Activated naive CD8-positive, alpha-beta T cell treated with anti-CD3 and anti-CD28 coated beads for 36 hours (primary cell): ENCODE results near the gene FGD2. TPM values are rescaled to one million over a fixed set of nuclear protein-coding genes. Genes with fewer than 3 reads are reported as not detected.
A peak's percentile ranks its signal among the peaks of the same experiment; 100 is the strongest.

Experiments
- DNase-seq: peaks from one replicate; pipeline ENCODE4 v3.0.0; 2021
- H3K27ac Mint-ChIP-seq: one replicate; pipeline ENCODE4 v1.8.0; 2022; ENCODE audit warnings: mild to moderate bottlenecking, moderate library complexity, mixed read lengths
- H3K27me3 Mint-ChIP-seq: one replicate; pipeline ENCODE4 v1.8.0; 2022; ENCODE audit warnings: mild to moderate bottlenecking, mixed read lengths
- H3K36me3 Mint-ChIP-seq: one replicate; pipeline ENCODE4 v1.8.0; 2021; ENCODE audit warnings: mild to moderate bottlenecking, mixed read lengths
- H3K4me1 Mint-ChIP-seq: one replicate; pipeline ENCODE4 v1.8.0; 2021; ENCODE audit warnings: mixed read lengths
- H3K4me3 Mint-ChIP-seq: one replicate; pipeline ENCODE4 v1.8.0; 2022; ENCODE audit warnings: mild to moderate bottlenecking, moderate library complexity, mixed read lengths
- H3K9me3 Mint-ChIP-seq: one replicate; pipeline ENCODE4 v1.8.0; 2022; ENCODE audit warnings: mixed read lengths
- total RNA-seq, 2 experiments: library from RNA; stranded (reverse); gene quantifications; one replicate each; pipeline ENCODE4 v1.2.3, GENCODE V29; 2021

The FGD2 gene
- total RNA-seq, 2 experiments from 2014 or later: 1.7 to 1.8 TPM

DNA sequence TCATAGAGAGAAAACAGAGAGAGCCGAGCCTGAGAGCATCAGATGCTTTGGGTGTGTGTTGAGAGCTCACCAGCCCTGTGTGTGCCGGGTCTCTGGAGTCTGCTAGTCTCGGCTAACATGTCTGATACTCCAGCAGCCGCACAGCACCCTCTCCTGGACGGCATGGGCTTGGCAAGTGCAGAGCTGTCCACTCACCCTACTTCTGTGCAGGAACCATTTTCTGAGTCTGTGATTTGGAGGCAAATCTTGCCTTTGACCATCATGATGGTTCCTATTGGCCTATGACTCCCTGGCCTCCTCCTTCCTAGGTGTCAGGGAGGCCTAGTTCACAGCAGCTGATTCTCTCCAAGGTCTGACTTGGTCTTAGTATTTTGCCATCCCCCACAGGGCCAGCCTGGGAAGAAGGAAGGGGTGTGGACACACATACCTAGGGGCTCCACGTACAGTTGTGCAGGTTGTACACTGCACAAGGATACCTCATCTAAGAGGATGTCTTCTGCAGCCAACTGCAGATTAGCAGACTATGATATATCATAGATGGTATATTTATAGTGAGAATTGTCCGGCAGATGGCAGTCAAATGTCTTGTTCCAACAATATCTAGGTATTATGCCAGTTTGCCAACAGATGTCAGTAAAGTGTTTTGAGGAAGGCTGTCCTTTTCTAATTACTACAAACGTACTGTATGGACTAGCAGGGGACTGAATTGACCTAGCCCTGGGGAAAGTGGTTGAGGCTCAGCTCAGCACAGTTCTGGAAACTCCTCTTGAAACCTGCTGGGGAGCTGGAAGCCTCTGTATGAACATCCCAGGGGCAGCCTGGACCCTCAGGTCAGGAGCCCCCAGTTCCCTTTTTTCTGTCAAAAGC is 13.0 kb downstream of the FGD2 start:
- peaks cover 34% of the 10 kb centered on the region for H3K4me1 Mint-ChIP-seq
- no peak overlapping the region for H3K27ac Mint-ChIP-seq
- no peaks in the 10 kb centered on the region for H3K36me3 Mint-ChIP-seq
- peak; percentile 86 for DNase-seq
- no peaks in the 10 kb centered on the region for H3K27me3 Mint-ChIP-seq
- no peaks in the 10 kb centered on the region for H3K9me3 Mint-ChIP-seq
- H3K4me3 Mint-ChIP-seq: no peak overlapping the region

DNA sequence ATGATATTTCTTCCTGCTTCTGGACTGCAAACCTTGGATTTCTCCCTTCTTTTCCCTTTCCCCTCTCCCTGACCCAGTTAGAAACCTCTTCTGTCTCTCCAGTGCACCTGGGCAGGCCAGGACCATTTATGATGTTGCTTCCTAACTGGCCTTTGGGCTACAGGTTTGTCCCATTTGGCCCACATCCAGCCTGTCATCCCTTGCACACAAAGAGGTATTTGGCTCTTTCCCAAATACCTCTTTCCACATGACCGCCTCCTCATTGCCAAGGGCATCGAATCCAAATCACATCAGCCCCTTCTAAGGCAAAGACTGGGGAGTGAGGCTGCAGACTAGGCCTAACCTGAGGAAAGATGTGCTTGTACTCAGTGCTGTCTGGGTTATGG is 13.6 kb downstream of the FGD2 start:
- H3K27me3 Mint-ChIP-seq: no peaks in the 10 kb centered on the region
- H3K9me3 Mint-ChIP-seq: no peaks in the 10 kb centered on the region
- no peak overlapping the region for H3K4me3 Mint-ChIP-seq
- H3K27ac Mint-ChIP-seq: peak overlapping the region; percentile 9
- H3K36me3 Mint-ChIP-seq: no peaks in the 10 kb centered on the region
- H3K4me1 Mint-ChIP-seq: peaks cover 39% of the 10 kb centered on the region
- DNase-seq: no peak

DNA sequence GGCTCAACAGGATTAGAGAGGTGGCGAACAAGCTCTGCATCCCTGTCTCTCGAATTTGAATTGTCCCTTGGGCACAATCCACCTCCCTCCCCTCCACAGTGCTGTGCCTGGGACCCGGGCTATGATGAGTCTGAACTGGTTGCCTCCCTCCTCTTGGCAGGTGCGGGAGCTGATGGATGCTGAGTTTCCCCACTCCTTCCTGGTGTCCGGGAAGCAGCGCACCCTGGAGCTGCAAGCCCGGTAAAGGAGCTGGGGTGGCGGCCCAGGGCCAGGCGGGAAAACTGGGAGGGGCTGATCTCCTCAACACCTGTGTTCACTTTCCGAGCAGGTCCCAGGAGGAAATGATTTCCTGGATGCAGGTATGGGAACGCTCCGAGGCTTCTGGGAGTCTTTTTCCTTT is 14.9 kb downstream of the FGD2 start:
- no peak for DNase-seq
- Mint-ChIP-seq H3K4me3 (no peak overlapping the region), H3K27me3 (no peaks in the 10 kb centered on the region), H3K9me3 (no peaks in the 10 kb centered on the region), H3K36me3 (no peaks in the 10 kb centered on the region), H3K27ac (no peak overlapping the region), H3K4me1 (peaks cover 47% of the 10 kb centered on the region)

DNA sequence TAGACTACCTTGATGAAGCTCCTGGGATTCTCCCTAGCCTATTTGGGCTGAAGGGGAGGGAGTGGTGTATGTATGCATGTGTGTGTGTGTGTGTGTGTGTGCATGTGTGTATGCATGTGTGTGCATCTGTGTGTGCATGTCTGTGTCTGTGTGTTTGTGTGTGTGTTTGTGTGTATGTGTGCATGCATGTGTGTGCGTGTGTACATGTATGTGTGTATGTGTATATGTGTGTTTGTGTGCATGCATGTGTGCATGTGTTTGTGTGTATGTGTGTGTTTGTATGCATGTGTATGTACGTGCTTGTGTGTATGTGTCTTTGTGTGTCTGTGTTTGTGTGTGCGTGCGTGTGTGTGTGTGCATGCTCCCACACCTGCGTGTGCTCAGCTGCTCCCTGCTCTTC is 15.4 kb downstream of the FGD2 start:
- no peak overlapping the region for H3K4me3 Mint-ChIP-seq
- H3K9me3 Mint-ChIP-seq: no peaks in the 10 kb centered on the region
- H3K27me3 Mint-ChIP-seq: no peaks in the 10 kb centered on the region
- no peak overlapping the region for H3K27ac Mint-ChIP-seq
- no peak for DNase-seq
- H3K36me3 Mint-ChIP-seq: no peaks in the 10 kb centered on the region
- H3K4me1 Mint-ChIP-seq: peaks cover 49% of the 10 kb centered on the region

DNA sequence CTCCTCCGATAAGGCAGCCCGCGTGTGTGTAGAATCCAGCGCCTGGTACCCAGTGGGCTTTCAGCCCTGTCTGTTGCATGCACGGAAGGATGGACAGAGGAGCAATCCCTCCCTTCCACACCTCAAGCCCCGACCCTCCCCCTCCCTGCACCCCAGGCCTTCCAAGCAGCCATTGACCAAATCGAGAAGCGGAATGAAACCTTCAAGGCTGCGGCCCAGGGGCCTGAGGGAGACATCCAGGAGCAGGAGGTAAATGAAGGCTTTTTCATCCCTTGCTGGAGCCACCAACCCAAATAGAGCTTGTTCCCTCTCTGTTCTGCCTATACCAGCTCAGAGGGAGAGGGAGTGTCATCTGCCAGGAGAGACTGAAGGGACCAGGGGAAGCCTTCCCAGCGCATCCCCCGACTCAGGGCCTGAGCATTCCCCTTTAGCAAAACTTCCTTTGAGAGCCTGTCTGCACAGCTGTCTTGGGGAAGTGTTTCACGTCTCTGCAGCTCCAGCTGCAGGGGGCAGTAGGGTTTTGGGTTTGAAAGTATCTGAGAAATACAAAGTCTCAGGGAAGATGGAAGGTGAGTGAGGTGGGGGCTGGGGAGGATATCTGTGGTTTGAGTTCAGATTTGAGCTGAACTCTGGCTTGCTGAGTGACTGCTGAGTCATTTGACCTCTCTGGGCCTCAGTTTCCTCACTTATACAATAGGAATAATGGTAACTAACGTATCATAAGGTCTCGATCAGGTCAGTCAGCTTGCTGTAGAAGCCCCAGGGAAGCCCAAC is 16.1 kb downstream of the FGD2 start:
- Mint-ChIP-seq H3K27ac (peak overlapping the region; percentile 70), H3K9me3 (no peaks in the 10 kb centered on the region), H3K36me3 (no peaks in the 10 kb centered on the region), H3K4me3 (no peak overlapping the region), H3K27me3 (no peaks in the 10 kb centered on the region), H3K4me1 (peaks cover 54% of the 10 kb centered on the region)
- peak; percentile 60 for DNase-seq

DNA sequence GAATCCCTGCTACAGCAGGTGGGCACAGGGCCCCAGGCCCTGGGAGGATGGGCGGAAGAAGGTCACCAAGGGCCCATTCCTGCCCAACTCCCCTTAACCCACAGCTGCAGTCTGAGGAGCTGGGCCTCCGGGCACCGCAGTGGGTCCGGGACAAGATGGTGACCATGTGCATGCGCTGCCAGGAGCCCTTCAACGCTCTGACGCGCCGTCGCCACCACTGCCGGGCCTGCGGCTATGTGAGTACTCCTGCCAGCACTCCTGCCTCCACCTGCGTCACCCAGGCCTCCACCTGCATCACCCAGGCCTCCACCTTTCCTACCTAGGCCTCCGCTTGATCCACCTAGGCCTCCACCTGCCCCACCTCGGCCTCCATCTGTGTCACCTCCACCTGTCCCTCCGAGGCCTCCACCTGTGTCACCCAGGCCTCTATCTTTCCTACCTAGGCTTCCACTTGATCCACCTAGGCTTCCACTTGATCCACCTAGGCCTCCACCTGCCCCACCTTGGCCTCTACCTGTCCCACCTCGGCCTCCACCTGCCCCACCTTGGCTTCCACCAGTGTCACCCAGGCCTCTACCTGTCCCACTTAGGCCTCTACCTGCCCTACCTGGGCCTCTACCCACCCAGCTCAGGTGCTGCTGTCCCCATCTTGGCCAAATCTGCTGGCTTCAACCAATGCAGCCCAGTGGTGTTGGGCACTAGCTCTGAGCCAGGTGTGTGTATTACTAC is 16.8 kb downstream of the FGD2 start:
- Mint-ChIP-seq H3K36me3 (no peaks in the 10 kb centered on the region), H3K9me3 (no peaks in the 10 kb centered on the region), H3K4me1 (peaks cover 54% of the 10 kb centered on the region), H3K27ac (peak overlapping the region; percentile 70), H3K27me3 (no peaks in the 10 kb centered on the region), H3K4me3 (no peak overlapping the region)
- no peak for DNase-seq

DNA sequence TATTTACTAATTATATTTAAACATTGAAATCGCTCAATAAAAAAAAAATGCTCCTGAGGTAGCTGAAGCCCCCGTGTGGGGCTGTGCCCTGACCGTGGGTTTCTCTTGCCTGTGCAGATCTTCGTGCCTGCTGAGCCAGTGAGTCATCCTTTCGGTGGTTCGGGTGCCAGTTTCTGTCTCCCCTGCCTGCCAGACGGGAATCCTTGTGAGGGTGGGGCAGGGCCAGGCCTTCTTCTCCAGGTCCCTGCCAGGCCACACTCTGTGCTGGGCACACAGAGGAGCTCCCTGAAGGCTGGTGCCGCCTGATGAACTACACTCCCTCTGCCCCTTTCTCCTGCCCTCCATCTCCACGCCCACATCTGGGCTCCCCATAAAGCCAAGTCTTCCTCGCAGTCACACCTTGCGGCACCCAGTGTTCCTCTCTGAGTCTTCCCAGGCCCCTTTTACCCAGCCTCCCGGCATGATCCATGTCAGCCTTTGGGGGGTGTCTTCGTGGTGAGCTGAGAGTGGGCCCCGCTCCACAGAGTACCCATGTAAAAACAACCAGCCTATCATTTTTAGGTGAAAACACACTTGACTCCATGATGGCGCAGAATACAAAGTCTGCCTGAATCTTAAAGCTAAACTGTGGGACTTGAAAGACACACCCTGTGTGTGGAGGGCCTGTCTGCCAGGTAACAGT is 19.3 kb downstream of the FGD2 start:
- H3K4me1 Mint-ChIP-seq: peaks cover 51% of the 10 kb centered on the region
- peak; percentile 62 for DNase-seq
- no peak overlapping the region for H3K4me3 Mint-ChIP-seq
- no peaks in the 10 kb centered on the region for H3K9me3 Mint-ChIP-seq
- H3K36me3 Mint-ChIP-seq: peaks cover 1% of the 10 kb centered on the region
- H3K27me3 Mint-ChIP-seq: no peaks in the 10 kb centered on the region
- peak overlapping the region; percentile 77 for H3K27ac Mint-ChIP-seq

DNA sequence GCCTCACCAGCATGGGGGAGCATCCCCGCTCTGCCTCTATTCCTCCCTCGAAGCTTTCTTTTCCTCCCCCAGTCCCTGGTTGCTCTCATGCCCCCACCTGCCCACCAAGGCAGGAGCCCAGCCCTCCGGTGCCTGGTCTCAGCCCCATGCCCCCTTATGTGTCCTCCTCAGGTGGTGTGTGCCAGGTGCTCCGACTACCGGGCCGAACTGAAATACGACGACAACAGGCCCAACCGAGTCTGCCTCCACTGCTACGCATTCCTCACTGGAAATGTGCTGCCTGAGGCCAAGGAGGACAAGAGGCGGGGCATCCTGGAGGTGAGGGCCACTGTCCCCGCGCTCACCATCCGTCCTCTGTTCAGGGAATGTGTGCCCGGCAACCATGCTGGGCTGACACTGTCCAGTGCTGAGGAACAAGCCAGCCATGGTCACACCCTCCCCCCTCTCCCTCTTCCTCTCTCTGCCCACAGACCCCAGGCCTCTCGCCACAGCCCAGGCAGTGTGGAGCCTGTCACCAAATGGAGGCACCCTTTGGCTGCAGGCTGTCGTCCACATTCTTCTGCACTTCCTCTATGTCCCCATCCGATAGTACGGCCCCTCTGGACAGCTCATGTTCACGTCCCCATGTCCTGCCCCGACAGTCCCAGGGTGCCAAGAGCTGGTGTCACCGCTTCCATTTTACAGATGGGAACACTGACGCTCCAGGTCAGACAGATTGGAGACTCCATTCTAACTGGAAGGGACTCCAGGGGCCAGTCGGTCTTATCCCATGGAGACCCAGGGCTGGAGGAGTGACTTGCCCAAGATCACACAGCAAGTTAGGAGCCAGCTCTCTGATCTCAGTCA is 20.4 kb downstream of the FGD2 start:
- Mint-ChIP-seq H3K36me3 (peaks cover 6% of the 10 kb centered on the region), H3K9me3 (peaks cover 4% of the 10 kb centered on the region), H3K4me3 (no peak overlapping the region), H3K27me3 (no peaks in the 10 kb centered on the region), H3K4me1 (peaks cover 51% of the 10 kb centered on the region), H3K27ac (peak overlapping the region; percentile 6)
- no peak for DNase-seq

DNA sequence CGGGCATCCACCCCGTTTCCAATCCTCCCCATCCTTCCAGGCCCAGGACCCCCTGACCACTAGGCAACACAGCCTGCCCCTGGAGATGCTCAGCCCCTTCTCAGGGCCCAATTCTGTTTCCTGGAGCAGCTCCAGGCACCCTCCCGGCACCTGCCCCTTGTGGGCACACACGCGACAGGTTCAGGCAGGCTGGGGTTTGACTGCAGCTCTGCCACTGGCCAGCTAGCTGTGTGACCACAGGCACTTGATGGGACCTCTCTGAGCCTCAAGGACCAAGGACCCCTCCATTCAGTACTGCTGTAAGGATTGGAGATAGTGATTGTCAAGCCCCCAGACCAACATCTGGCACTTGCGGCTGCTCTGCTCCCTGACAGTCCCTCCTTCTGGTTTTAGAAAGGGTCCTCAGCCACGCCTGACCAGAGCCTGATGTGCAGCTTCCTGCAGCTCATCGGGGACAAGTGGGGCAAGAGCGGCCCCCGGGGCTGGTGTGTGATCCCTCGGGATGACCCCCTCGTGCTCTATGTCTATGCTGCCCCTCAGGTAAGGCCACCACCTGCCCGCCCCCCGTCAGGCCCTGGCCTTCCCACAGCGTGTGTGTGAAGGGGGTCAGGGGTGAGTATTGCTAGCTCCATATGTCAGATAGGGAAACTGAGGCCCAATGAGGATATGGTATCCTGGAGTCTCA is 21.7 kb downstream of the FGD2 start:
- Mint-ChIP-seq H3K27ac (no peak overlapping the region), H3K27me3 (no peaks in the 10 kb centered on the region), H3K4me3 (no peak overlapping the region), H3K36me3 (peaks cover 9% of the 10 kb centered on the region), H3K4me1 (peaks cover 44% of the 10 kb centered on the region), H3K9me3 (peaks cover 4% of the 10 kb centered on the region)
- DNase-seq: no peak

DNA sequence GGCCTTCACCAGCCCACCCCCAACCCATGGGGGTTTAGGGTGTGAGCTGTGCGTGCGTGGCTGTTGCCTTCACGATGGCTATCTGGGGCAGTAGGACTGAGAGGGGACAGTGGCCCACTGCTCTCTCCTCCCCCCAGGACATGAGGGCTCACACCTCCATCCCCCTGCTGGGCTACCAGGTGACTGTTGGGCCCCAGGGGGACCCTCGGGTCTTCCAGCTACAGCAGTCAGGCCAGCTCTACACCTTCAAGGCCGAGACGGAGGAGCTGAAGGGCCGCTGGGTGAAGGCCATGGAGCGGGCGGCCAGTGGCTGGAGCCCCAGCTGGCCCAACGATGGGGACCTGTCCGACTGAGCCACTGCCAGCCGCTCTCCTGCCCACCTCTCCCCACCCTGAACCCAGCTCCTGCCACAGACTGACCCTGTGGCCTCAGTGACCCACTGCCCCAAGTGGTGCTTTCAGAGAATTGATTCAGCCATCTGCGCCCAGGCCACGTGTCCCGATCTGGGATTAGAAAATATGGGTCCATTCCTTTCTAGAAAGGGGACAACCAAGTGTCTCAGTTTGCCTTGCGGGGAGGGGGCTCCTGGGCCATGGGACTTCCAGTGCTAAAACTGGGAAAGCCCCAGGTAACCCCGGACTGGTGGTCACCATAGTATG is 22.5 kb downstream of the FGD2 start:
- Mint-ChIP-seq H3K4me1 (peaks cover 43% of the 10 kb centered on the region), H3K4me3 (no peak overlapping the region), H3K36me3 (peaks cover 11% of the 10 kb centered on the region), H3K9me3 (peaks cover 4% of the 10 kb centered on the region), H3K27me3 (no peaks in the 10 kb centered on the region), H3K27ac (no peak overlapping the region)
- DNase-seq: no peak

DNA sequence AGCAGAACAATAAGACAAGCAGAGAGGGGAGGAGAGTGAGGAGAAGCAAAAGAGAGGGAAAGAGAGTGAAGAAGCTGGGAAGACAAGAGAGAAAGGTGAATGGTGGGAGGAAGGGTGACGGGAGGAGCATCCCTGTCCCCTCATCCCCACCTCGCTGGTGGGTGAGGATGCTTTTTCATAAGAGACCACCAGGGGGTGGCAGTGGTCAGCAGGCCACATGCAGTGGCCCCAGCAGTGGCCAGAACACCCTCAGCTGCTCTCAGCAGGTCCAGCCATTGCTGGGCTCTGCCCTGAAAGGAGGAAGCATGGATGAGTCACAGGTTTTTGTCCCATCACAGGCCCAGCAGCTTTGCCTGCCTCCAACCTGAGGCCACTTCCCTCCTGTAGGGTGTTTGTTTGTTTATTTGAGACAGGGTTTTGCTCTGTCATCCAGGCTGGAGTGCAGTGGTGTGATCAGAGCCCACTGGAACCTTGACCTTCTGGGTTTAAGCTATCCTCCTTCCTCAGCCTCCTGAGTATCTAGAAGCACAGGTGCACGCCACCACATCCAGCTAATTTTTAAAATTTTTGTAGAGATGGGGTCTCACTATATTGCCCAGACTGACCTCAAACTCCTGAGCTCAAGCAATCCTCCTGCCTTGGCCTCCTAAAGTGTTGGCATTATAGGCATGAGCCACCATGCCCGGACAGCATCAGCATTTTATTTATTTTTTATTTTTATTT is 24.0 kb downstream of the FGD2 start:
- H3K27ac Mint-ChIP-seq: peak overlapping the region; percentile 43
- H3K4me3 Mint-ChIP-seq: no peak overlapping the region
- peaks cover 4% of the 10 kb centered on the region for H3K9me3 Mint-ChIP-seq

DNA sequence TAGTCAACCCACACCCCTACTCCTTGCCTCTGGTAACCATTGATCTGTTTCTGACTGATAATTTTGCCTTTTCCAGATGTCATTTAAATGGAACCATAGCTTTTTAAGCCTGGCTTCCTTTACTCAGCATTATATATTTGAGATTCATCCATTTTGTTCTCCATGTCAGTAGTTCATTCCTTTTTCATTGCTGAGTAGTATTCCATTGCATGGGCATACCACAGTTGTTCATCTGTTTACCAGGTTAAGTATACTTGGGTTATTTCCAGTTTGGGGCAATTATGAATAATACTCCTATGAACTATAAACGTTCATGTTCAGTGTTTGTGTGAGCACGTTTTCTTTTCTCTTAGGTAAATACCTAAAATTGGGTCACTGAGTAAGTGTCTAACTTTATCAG is 25.1 kb downstream of the FGD2 start:
- H3K4me1 Mint-ChIP-seq: peaks cover 45% of the 10 kb centered on the region
- no peak overlapping the region for H3K4me3 Mint-ChIP-seq
- H3K27me3 Mint-ChIP-seq: no peaks in the 10 kb centered on the region
- peaks cover 12% of the 10 kb centered on the region for H3K36me3 Mint-ChIP-seq
- peaks cover 4% of the 10 kb centered on the region for H3K9me3 Mint-ChIP-seq
- H3K27ac Mint-ChIP-seq: peak overlapping the region; percentile 9
- DNase-seq: no peak

More for the DNA sequence above, 24.0 kb downstream of the FGD2 start:
- H3K27me3 Mint-ChIP-seq: no peaks in the 10 kb centered on the region
- peak; percentile 52 for DNase-seq
- H3K4me1 Mint-ChIP-seq: peaks cover 47% of the 10 kb centered on the region
- peaks cover 11% of the 10 kb centered on the region for H3K36me3 Mint-ChIP-seq

DNA sequence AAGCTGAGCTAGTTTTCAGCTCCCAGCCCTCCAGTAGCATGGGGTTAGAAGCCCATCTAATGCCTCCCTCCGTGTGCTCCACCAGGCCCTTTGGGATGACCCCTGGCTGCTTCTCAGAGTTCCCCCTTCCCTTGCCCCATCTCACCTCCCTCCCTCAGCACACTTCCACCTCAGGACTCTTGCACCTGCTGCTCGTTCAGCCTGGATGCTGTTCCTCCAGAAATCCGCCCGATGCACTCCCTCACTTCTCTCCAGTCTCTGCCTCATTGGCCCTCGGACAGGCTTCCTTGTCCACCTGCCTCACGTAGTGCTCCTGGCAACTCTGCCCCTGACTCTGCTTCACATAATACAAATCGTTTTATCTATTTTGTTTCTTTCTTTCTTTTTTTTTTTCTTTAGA is 26.8 kb downstream of the FGD2 start:
- DNase-seq: no peak
- H3K36me3 Mint-ChIP-seq: peaks cover 12% of the 10 kb centered on the region
- peak overlapping the region; percentile 5 for H3K4me3 Mint-ChIP-seq
- H3K27me3 Mint-ChIP-seq: no peaks in the 10 kb centered on the region
- peak overlapping the region; percentile 89 for H3K27ac Mint-ChIP-seq
- H3K9me3 Mint-ChIP-seq: peaks cover 4% of the 10 kb centered on the region
- H3K4me1 Mint-ChIP-seq: peaks cover 39% of the 10 kb centered on the region
